Mucosa of descending colon (tissue), 3 donors: Measurements from ENCODE around the gene SMG6. TPM values are rescaled to one million over a fixed set of nuclear protein-coding genes. Genes with fewer than 3 reads are reported as not detected.

Source experiments
- ATAC-seq: fragments of 200-7000 bp; cut with Tn5 transposase; one replicate; pipeline ENCODE4 v1.9.1; 2020; ENCODE audit warnings: mild to moderate bottlenecking, moderate library complexity
- DNase-seq, 3 donors: peaks; one replicate each; pipeline ENCODE4 v3.0.0-alpha.2; 2020
- H3K36me3 ChIP-seq: fragments of 200-600 bp; one replicate; pipeline ENCODE4 v1.8.0; 2021; ENCODE audit warnings: low read depth, mild to moderate bottlenecking
- H3K4me1 ChIP-seq: fragments of 200-600 bp; one replicate; pipeline ENCODE4 v1.8.0; 2021; ENCODE audit warnings: low read depth, mild to moderate bottlenecking
- H3K4me3 ChIP-seq: fragments of 200-600 bp; one replicate; pipeline ENCODE4 v1.8.0; 2021; ENCODE audit warnings: mild to moderate bottlenecking
- H3K9me3 ChIP-seq: fragments of 200-600 bp; one replicate; pipeline ENCODE4 v1.8.0; 2021; ENCODE audit warnings: mild to moderate bottlenecking
- CTCF ChIP-seq: fragments of 200-600 bp; IDR thresholded peaks from one replicate; pipeline ENCODE4 v1.8.0; 2022; ENCODE audit warnings: antibody characterized with exemption, mild to moderate bottlenecking
- intact Hi-C, 2 donors: fragments of 100-400 bp; cut with DNase I in 1 of 2; cut with micrococcal nuclease in 1 of 2; formaldehyde crosslinking; loops; one replicate each; pipeline versions ENCODE4 v1.11.0 to v1.11.1; 2022; cut with DNase I, micrococcal nuclease
- total RNA-seq, 3 donors: library from RNA; stranded (reverse); fragmentation: NEBNext Ultra II Directional in 2 of 3; extraction: Animal tissue kit (Norgen Biotek cat#: 25700) in 2 of 3; gene quantifications; one replicate each; pipeline versions ENCODE4 v1.2.1 to v1.2.4, GENCODE V29; 2021 to 2023
- donor health status: DM: no; HTN: no; CAD: no; lungs with moderate emphysema.
- donor health status: DM: no; HTN: no; CAD: no.
- donor health status: DM: no; HTN: yes; CAD: no.

SMG6 gene
- total RNA-seq, 3 donors from 2014 or later, result 25.9 to 41.6 (median 38.8) TPM

- H3K36me3 ChIP-seq, result no peaks in the 10 kb centered on the region
- no peak for DNase-seq
- intact Hi-C loops, result no loop called here
Measured at GRCh38 chr17:2157675-2158395, 145.8 kb downstream of the SMG6 start.

GRCh38 chr17:2157081-2157480 is 146.5 kb downstream of the SMG6 start:
- H3K36me3 ChIP-seq, result no peaks in the 10 kb centered on the region
- no peaks in the 10 kb centered on the region for H3K4me1 ChIP-seq
- H3K9me3 ChIP-seq, result no peaks in the 10 kb centered on the region
- TF ChIP-seq CTCF, result no peak
- intact Hi-C loops, result no loop called here
- no peak for DNase-seq
- peak; percentile 36 for ATAC-seq
- H3K4me3 ChIP-seq, result no peak overlapping the region

More at GRCh38 chr17:2157675-2158395, 145.8 kb downstream of the SMG6 start:
- no peaks in the 10 kb centered on the region for H3K9me3 ChIP-seq
- TF ChIP-seq CTCF, result no peak
- no peak overlapping the region for H3K4me3 ChIP-seq
- no peaks in the 10 kb centered on the region for H3K4me1 ChIP-seq
- peak; percentile 49 for ATAC-seq

GRCh38 chr17:2156666-2157065 is 146.9 kb downstream of the SMG6 start:
- TF ChIP-seq CTCF, result no peak
- no peak for ATAC-seq
- no peaks in the 10 kb centered on the region for H3K4me1 ChIP-seq
- H3K36me3 ChIP-seq, result no peaks in the 10 kb centered on the region
- no peak overlapping the region for H3K4me3 ChIP-seq
- no peaks in the 10 kb centered on the region for H3K9me3 ChIP-seq
- intact Hi-C loops, result no loop called here
- DNase-seq, result no peak

GRCh38 chr17:2155573-2155972 is 148.0 kb downstream of the SMG6 start:
- H3K4me1 ChIP-seq, result no peaks in the 10 kb centered on the region
- no peak overlapping the region for H3K4me3 ChIP-seq
- TF ChIP-seq CTCF, result no peak
- no peaks in the 10 kb centered on the region for H3K36me3 ChIP-seq
- DNase-seq, result no peak
- intact Hi-C loops, result no loop called here
- no peaks in the 10 kb centered on the region for H3K9me3 ChIP-seq
- ATAC-seq, result no peak

- Histone ChIP-seq H3K9me3 (no peaks in the 10 kb centered on the region), H3K4me1 (no peaks in the 10 kb centered on the region), H3K36me3 (no peaks in the 10 kb centered on the region), H3K4me3 (no peak overlapping the region)
- DNase-seq (no peak), ATAC-seq (no peak)
- intact Hi-C loops, result no loop called here
- TF ChIP-seq CTCF, result no peak
Measured at GRCh38 chr17:2151358-2152033, 152.1 kb downstream of the SMG6 start.
